Measurements from ENCODE around the gene C1RL.

DNA sequence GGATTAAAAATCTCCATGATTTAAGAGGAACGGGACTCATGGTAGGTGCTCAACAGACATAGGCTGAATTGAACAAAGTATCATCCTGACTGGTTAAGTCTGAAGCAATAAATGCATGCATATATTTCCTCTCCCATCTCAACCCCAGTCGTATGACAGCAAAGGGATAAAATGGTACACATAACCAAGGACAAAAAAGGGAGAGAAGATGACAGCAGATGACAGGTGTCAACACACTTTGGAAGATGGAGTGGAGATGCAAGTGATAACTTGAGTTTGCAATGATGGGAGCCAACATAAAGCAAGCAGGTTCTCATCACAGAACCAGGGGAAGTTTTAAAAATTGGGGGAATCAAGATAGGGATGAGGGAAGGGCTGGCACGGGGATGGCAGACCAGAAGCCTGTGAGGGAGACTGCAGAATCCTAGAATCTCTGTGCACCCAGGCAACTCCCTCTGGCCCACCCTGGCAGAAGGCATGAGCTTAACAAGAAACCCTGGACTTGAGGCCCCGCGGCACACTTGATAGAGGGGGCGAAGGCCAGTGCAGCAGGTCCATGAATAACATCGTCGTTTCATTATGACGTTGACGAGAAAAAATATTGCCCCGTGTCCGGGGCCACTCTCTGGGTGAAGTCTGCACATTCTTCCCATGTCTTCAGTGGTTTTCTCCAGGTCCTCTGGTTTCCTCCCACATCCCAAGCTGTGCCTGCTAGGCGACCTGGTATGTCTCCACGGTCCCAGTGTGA is 5.0 kb downstream of the C1RL start:
- no peak for TF ChIP-seq YY1 (IDR thresholded peaks at IDR 0.05; ENCODE audit: extremely low read depth, insufficient replicate concordance, low read depth, low read length)
- TF ChIP-seq, protein P1, sequence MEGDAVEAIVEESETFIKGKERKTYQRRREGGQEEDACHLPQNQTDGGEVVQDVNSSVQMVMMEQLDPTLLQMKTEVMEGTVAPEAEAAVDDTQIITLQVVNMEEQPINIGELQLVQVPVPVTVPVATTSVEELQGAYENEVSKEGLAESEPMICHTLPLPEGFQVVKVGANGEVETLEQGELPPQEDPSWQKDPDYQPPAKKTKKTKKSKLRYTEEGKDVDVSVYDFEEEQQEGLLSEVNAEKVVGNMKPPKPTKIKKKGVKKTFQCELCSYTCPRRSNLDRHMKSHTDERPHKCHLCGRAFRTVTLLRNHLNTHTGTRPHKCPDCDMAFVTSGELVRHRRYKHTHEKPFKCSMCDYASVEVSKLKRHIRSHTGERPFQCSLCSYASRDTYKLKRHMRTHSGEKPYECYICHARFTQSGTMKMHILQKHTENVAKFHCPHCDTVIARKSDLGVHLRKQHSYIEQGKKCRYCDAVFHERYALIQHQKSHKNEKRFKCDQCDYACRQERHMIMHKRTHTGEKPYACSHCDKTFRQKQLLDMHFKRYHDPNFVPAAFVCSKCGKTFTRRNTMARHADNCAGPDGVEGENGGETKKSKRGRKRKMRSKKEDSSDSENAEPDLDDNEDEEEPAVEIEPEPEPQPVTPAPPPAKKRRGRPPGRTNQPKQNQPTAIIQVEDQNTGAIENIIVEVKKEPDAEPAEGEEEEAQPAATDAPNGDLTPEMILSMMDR (IDR thresholded peaks at IDR 0.05 in 2 of 3, conservative IDR thresholded peaks at IDR 0.05 in 1 of 3; ENCODE audit: borderline replicate concordance in 1 of 3, insufficient read depth in 1 of 3, low read depth in 2 of 3, low read length in 2 of 3) = no peak
- no peak for TF ChIP-seq EGR1 (IDR thresholded peaks at IDR 0.05; ENCODE audit: low read depth)
- TF ChIP-seq ZNF274 (IDR thresholded peaks at IDR 0.05; ENCODE audit: low read depth, low read length) = no peak
- TF ChIP-seq EZH2 (IDR thresholded peaks at IDR 0.05) = no peak
- no peak for TF ChIP-seq JUND (IDR thresholded peaks at IDR 0.05)
- TF ChIP-seq, protein P2, sequence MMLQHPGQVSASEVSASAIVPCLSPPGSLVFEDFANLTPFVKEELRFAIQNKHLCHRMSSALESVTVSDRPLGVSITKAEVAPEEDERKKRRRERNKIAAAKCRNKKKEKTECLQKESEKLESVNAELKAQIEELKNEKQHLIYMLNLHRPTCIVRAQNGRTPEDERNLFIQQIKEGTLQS (IDR thresholded peaks at IDR 0.05) = no peak
